ENCODE results near the gene ERG. TPM values are rescaled to one million over a fixed set of nuclear protein-coding genes. Genes with fewer than 3 reads are reported as not detected.
A peak's percentile ranks its signal among the peaks of the same experiment; 100 is the strongest.

Gene ERG
- total and polyA plus RNA-seq, 12 donors, result 4.0 to 16.3 (median 11.2) TPM

- no peak for TF ChIP-seq POLR2A (IDR thresholded peaks at IDR 0.05)
- TF ChIP-seq CTCF (IDR thresholded peaks at IDR 0.05), result no peak
- DNase-seq, result no peak
- 62 to 71% (median 67%) methylated on average over 1 of the region's 1 CpG for WGBS, 4 donors
- no peak overlapping the region for H3K4me3 ChIP-seq
- no peaks in the 10 kb centered on the region for H3K9me3 ChIP-seq (replicated peaks in 1 of 3)
- H3K4me1 ChIP-seq (replicated peaks in 1 of 2), result no peaks in the 10 kb centered on the region
- no peak overlapping the region for H3K27ac ChIP-seq
- no peaks in the 10 kb centered on the region for H3K27me3 ChIP-seq
- H3K36me3 ChIP-seq (replicated peaks in 1 of 2), result no peaks in the 10 kb centered on the region
- intact Hi-C loops (cut with DNase I), result no loop called here
Measured at GRCh38 chr21:38538353-38538752, 40.1 kb upstream of the ERG start.

GRCh38 chr21:38534591-38534990, 36.3 kb upstream of the ERG start:
- H3K4me1 ChIP-seq (replicated peaks in 1 of 2), result no peaks in the 10 kb centered on the region
- H3K36me3 ChIP-seq (replicated peaks in 1 of 2), result no peaks in the 10 kb centered on the region
- intact Hi-C loops (cut with DNase I), result no loop called here
- H3K4me3 ChIP-seq, result no peak overlapping the region
- WGBS, 4 donors, result 65 to 71% (median 67%) methylated on average over 3 of the region's 3 CpGs
- DNase-seq, result no peak
- H3K27me3 ChIP-seq, result no peaks in the 10 kb centered on the region
- no peak overlapping the region for H3K27ac ChIP-seq
- no peaks in the 10 kb centered on the region for H3K9me3 ChIP-seq (replicated peaks in 1 of 3)
- no peak for TF ChIP-seq CTCF (IDR thresholded peaks at IDR 0.05)
- no peak for TF ChIP-seq POLR2A (IDR thresholded peaks at IDR 0.05)

DNA sequence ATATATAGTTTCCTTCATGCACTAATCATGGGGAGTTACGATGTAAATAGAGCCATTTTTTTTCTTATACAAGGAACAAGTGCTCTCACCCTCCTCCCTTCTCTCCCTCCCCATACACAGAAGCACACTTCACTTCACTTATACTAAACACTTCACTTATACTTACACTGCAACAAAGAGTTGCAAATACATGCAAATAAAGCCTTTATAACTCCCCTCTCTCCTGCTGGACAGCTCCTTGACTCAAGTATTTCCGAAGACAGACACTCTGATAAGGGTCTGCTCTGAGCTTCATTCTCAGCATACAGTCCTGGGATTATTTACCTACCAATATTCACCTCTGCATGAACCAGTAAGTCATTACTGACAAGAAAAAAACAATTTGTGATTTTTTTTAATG, 35.6 kb upstream of the ERG start:
- Histone ChIP-seq H3K4me1 (replicated peaks in 1 of 2) (no peaks in the 10 kb centered on the region), H3K27ac (no peak overlapping the region), H3K36me3 (replicated peaks in 1 of 2) (no peaks in the 10 kb centered on the region), H3K4me3 (no peak overlapping the region), H3K9me3 (replicated peaks in 1 of 3) (no peaks in the 10 kb centered on the region), H3K27me3 (no peaks in the 10 kb centered on the region)
- WGBS, 4 donors, result 56 to 64% (median 58%) methylated on average over 2 of the region's 2 CpGs
- no peak for DNase-seq
- TF ChIP-seq POLR2A (IDR thresholded peaks at IDR 0.05) (no peak), CTCF (IDR thresholded peaks at IDR 0.05) (no peak)
- intact Hi-C loops (cut with DNase I), result no loop called here

DNA sequence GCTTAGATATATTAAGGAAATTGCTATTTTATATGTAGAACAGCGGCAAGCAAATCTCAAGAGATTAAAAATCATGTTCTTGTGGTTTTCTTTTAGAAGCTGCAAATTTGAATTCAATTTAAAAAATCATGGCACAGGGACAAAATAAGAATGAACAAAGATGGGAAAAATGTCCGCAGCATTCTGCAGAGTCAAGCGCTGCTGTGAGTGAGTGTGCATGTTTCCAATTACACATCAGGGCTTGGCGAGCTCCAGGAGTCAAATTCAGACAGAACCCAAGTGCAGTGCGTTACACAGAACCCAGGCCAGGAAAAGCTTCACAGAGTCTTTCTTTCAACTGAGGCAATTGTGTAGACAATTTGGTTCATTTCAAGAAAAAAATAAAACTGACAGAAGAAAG, 33.3 kb upstream of the ERG start:
- Histone ChIP-seq H3K4me3 (no peak overlapping the region), H3K9me3 (replicated peaks in 1 of 3) (no peaks in the 10 kb centered on the region), H3K4me1 (replicated peaks in 1 of 2) (no peaks in the 10 kb centered on the region), H3K27me3 (no peaks in the 10 kb centered on the region), H3K36me3 (replicated peaks in 1 of 2) (no peaks in the 10 kb centered on the region), H3K27ac (no peak overlapping the region)
- peak in 1 of 7 donors; percentile 15 for DNase-seq
- TF ChIP-seq CTCF (IDR thresholded peaks at IDR 0.05) (no peak), POLR2A (IDR thresholded peaks at IDR 0.05) (no peak)
- intact Hi-C loops (cut with DNase I), result no loop called here
- 53 to 56% (median 56%) methylated on average over 5 of the region's 5 CpGs for WGBS, 4 donors

Measured in adrenal gland (tissue), 12 donors.